Epithelial cell of alveolus of lung (primary cell): Measurements from ENCODE around the gene MOG. TPM values are rescaled to one million over a fixed set of nuclear protein-coding genes. Genes with fewer than 3 reads are reported as not detected.

Experiments
- total RNA-seq: library from RNA; depleted of rRNA; stranded (reverse); fragments of >200 nt; gene quantifications from 2 replicates; pipeline ENCODE4 v1.2.1, GENCODE V29; 2015

MOG gene
- total RNA-seq = not detected in 2 replicates

GRCh38 chr6:29656798-29657197 is at the start of gene MOG:
TSS of gene MOG (plus strand) at chr6:29657092. CDS start at chr6:29657210, 118 bp downstream.

GRCh38 chr6:29632789-29633533 is 23.9 kb upstream of the MOG start, which contains the start of gene GABBR1:
TSS of gene GABBR1 (minus strand) at chr6:29633183. CDS start at chr6:29632385, 798 bp downstream.

DNA sequence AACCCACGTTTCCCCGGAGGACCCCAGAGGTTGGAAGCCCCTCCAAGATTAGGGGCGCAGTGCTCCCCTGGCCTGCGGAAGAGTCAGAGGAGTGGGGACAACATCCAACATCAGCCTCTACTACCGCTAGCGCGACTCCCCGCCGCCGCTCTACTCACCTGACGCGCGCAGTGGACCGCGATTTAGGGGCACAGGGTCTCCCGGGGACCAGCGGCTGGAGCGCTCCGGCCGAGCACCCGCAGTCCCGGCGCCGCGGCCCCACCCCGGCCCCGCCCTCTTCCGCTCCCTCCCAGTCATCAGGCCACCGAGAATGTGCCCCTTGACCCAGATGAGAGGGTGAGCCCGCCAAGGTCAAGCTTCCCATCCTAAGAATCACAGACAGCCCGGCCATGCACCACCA is 24.0 kb downstream of the MOG start, which contains the start of gene ZFP57:
Gene ZFP57 (minus strand): TSS at position 249 of the 400 bp plus-strand sequence. CDS start 4,149 bp downstream, outside the sequence.

Other genes with a start within 250 kb of the MOG start
- gene OR12D1, start 242.2 kb upstream of the MOG start, total RNA-seq = not detected in 2 replicates
- not detected in 2 replicates for gene OR10C1, start 217.8 kb upstream of the MOG start, total RNA-seq
- gene OR11A1, start 200.0 kb upstream of the MOG start, total RNA-seq = not detected in 2 replicates
- gene OR2H1, start 199.9 kb upstream of the MOG start, total RNA-seq = not detected in 2 replicates
- not detected in 2 replicates for gene MAS1L, start 169.1 kb upstream of the MOG start, total RNA-seq
- gene UBD, start 97.4 kb upstream of the MOG start, total RNA-seq = 0.13 TPM in 1 of 2 replicates, not detected in the other
- gene OR2H2, start 72.0 kb upstream of the MOG start, total RNA-seq = not detected in 2 replicates
- 4.0 and 12.3 TPM in 2 replicates for gene GABBR1, start 23.9 kb upstream of the MOG start, total RNA-seq
- gene ZFP57, start 24.1 kb downstream of the MOG start, total RNA-seq = 0.65 TPM in 1 of 2 replicates, not detected in the other
- gene HLA-F, start 66.3 kb downstream of the MOG start, total RNA-seq = 0.16 and 3.4 TPM in 2 replicates
- 0.91 TPM in 1 of 2 replicates, not detected in the other for gene HLA-G, start 170.7 kb downstream of the MOG start, total RNA-seq